EH (cell line): ENCODE results near the gene SBK3.
"Not testable (repeated sequence)": the region's sequence is repeated elsewhere in the genome, so short reads cannot be mapped to it uniquely, and the experiment has no call there.

Experiments used
- DNase-seq: peaks from one replicate; pipeline ENCODE4 v3.0.0-alpha.2; 2015; ENCODE audit warnings: low read depth

Gene SBK3

GRCh38 chr19:55576746-55577145, 31.4 kb upstream of the SBK3 start:
- no peak for DNase-seq

DNA sequence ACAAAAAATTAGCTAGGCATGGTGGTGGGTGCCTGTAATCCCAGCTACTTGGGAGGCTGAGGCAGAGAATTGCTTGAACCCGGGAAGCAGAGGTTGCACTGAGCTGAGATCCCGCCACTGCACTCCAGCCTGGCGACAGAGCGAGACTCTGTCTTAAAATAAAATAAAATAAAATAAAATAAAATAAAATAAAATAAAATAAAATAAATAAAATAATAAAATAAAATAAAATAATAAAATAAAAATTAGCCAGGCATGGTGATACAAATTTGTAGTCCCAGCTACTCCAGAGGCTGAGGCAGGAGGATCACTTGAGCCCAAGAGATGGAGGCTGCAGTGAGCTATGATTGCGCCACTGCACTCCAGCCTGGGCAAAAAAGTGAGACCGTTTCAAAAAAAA, 28.6 kb upstream of the SBK3 start:
- not testable (repeated sequence) for DNase-seq

GRCh38 chr19:55569477-55569876, 24.1 kb upstream of the SBK3 start:
- not testable (repeated sequence) for DNase-seq

DNA sequence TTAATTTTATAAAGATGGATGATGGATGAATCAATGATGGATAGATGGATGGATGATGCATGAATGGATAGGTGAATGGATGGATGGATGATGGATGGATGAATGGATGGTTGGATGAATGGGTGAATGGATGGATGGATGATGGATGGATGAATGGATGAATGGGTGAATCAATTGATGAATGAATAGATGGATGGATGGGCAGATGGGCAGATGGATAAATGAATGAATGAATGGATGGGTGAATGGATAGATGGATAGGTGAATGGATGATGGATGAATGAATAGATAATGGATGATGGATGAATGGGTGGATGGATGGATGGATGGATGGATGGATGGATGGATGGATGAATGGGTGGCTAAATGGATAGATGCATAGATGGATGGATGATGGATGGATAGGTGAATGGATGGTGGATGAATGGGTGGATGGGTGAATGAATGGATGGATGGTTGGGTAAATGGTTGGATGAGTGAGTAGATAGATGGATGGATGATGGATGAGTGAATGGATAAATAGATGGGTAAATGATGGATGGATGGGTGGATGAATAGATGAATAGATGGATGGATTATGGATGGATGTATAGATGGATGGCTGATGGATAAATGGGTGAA, 22.5 kb upstream of the SBK3 start:
- no peak for DNase-seq

- no peak for DNase-seq
These were observed 21.5 kb upstream of the SBK3 start for GRCh38 chr19:55566823-55567222.

DNA sequence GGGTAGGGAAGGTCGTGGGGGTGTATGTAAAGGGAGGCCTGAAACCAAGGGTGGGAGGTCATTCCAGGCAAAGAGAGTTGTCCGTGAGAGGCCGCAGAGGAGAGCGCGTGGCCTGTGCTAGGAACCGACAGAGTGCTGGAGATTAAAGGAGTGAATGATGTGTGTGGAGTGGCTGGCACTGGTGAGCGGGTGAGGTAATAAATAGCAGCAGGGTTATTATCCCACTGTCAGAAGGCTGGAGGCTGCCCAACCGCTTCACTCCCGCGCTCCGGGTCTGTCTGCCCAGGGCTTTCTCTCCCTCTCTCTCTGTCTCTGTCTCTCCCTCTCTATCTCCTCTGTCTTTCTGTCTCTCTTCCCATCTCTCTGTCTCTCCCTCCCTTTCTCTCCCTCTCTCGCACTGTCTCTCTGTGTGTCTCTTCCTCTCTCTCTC, 17.9 kb upstream of the SBK3 start:
- DNase-seq: peak; percentile 30

DNA sequence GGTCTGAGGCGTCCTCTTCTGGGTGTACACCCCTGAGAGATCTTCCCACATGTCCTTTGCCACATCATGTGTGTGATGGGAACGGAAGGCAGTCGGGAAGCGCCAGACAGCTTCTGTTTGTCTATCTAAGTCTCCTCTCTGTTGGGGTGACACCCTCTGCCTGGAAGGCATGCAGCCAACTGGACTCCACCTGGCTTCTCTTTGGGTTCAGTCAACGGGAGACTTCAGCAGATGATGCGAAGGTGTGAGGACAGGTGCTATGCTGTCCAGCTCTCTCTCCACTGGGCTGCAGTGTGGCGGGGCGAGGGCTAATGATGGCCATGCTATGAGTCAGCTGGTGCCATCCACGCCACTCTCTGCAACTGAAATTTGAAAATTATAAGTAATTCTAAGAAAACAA, 14.3 kb upstream of the SBK3 start:
- DNase-seq: no peak

- DNase-seq: no peak
These were observed 9.4 kb upstream of the SBK3 start for GRCh38 chr19:55554741-55555152.

GRCh38 chr19:55554302-55554701, 9.0 kb upstream of the SBK3 start:
- DNase-seq: no peak

GRCh38 chr19:55553217-55554182, 8.2 kb upstream of the SBK3 start:
- DNase-seq: no peak

- peak; percentile 92 for DNase-seq
These were observed 7.3 kb upstream of the SBK3 start for GRCh38 chr19:55552620-55553019.

DNA sequence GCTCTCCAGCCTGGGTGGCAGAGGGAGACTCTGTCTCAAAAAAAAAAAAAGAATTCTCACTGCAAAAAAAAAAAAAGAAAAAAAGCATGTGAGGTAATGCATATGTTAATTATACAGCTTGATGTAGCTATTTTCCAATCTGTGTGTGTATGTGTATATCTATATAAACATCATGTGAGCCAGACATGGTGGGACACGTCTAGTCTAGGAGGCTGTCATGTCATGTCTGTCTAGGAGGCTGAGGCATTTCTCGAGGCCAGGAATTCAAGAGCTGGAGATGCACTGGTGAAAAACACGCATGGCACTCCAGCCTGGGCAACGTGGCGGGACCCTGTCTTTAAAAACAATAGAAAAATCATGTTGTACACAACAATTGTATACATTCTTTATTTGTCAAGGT, 6.9 kb upstream of the SBK3 start:
- no peak for DNase-seq

DNA sequence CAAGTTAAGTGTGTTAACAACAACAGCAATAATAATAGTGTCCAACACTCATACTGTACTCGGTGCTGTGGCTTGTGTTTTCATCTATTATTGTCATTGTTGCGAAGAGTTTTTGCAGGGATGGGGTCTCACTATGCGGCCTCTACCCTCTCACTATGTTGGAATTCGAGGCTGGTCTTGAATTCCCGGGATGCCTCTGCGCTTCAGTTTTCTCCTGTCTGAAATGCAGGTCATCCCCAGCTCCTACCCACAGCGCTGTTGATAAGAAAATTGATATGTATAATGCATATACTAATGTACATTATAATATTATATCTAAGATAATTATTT, 4.9 kb upstream of the SBK3 start:
- DNase-seq: peak; percentile 43

- peak; percentile 96 for DNase-seq
These were observed 4.4 kb upstream of the SBK3 start for GRCh38 chr19:55549500-55550320.

DNA sequence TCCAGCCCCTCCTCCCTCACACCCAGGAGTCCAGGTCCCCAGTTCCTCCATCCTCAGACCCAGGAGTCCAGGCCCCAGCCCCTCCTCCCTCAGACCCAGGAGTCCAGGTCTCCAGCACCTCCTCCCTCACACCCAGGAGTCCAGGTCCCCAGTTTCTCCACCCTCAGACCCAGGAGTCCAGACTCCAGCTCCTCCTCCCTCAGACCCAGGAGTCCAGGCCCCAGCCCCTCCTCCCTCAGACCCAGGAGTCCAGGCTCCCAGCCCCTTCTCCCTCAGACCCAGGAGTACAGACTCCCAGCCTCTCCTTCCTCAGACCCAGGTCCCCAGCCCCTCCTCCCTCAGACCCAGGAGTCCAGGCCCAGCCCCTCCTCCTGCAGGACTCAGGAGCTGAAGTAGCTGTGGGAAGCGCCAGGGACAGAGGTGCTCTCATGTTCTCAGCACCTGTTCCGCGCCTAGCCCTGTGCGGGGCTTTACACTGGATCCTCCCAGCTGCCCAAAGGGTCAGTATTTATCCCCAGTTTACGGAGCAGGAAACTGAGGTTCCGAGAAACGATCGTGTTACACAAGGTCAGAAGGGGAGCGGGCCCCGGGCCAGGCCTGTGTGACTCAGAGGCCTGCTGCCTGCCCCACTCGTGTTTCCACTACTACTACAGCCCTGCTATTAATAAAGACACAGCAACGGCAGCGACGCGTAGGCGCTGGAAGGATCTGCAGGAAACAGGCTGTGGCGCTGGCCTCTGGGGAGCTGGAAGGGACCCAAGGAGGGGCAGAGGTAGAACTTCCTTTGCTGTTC, 1.7 kb upstream of the SBK3 start:
- peak; percentile 85 for DNase-seq

- DNase-seq: no peak
These were observed 668 bp upstream of the SBK3 start for GRCh38 chr19:55546011-55546410.

DNA sequence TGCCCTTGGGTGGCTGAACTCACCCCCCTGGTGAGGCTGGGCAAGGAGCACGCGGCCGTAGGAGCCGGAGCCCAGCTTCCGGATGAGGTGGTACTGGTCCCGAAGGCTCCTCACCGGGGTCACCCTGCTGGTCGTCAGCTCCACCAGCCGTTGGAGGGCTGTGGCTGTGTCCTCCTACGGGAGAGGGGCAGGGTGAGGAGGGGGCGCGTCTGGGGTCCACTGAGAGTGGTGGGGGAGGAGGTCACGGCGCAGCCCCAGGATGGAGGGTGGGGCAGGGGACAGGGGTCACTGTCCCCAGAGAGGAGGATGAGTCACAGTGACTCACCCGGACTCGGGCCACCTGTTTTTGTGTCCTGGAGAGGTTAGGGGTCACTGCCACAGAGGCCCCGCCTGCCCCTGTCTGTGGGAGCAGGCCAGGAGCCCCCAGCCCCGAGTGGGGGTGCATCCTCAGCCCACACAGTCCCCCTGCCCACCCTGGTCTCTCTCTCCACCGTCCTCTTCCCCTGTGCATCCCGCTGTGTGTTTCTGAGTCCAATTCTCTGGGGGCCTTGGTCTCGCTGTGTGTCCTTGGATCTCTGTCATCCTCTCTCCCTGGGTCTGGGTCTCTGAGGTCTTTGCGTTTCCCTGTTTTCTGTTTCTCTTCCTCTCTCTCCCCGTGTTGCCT, 435 bp downstream of the SBK3 start:
- no peak for DNase-seq

DNA sequence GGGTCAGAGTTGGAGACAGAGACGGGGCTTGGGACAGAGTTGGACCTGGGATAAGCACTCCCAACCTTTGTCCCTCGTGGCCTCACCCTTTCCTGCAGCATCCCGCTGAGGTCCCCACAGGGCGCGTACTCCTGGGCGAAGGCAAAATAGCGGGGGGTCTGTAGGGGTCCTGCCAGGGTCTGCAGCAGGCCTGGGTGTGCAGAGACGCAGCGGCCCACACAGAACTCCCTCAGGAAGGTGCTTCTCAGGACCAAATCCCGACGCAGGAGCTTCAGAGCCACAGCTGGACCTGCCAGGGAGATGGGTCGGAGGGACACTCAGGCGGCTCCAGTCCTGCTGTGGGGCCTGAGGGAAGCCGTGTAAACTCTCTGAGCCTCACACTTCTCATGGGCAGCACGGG, 1.3 kb downstream of the SBK3 start:
- DNase-seq: no peak

- DNase-seq: no peak
These were observed 1.8 kb downstream of the SBK3 start for GRCh38 chr19:55543567-55543966.

GRCh38 chr19:55542292-55542855, 3.0 kb downstream of the SBK3 start:
- no peak for DNase-seq

- no peak for DNase-seq
These were observed 4.3 kb downstream of the SBK3 start for GRCh38 chr19:55541091-55541490.
